HG03342 (cell line): ENCODE results near the gene TMEM236.
"Not testable (repeated sequence)": the region's sequence is repeated elsewhere in the genome, so short reads cannot be mapped to it uniquely, and the experiment has no call there.

Source experiments
- ATAC-seq: cut with Tn5 transposase; IDR thresholded peaks from one replicate; pipeline ENCODE4 v1.9.1; 2021; ENCODE audit warnings: mild to moderate bottlenecking, moderate library complexity; ENCODE audit not compliant: unreplicated experiment

TMEM236 gene, protein sequence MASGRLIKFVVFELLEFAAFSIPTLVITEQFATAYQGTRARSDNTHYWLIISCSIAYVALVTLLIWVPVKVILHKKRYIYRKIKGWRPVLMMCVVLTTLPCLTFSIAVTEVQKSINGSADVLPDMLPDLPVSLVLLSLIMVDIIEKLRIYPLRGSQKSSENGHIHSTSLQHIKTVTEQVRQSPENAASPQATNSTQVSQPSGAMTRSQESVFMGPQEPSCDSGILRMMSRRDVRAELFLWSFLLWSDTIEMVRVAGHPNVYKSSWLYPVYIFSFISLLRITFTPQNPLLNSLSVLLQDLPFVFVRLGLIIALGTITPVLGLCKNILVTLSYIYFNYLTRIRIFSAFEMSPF

DNA sequence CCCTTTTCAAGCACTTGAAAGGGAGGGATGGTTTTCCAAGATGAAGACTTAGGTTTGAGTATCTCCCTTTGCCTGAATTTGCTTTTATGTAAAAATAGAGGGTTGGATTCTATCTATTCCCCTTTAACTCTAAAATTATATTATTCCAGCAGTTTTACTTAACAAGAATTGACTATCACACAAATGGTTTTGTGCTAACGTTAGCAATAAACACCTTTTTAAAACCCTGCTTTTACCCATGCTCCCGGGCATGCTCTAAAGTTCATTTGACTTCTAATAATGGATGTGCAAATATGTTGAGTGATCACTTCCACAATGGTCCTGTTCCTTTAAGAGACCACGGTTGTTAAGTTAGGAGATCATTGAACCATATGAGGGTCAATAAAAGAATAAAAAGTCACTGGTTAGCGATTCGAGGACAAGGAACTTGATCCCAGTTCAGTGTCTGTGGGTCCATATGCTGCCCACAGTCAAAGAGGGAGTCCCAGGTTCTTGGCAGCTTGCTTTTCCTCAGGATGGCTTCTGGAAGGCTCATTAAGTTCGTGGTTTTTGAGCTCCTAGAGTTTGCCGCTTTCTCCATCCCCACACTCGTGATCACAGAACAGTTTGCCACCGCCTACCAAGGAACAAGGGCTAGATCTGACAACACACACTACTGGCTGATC lies at the start of gene TMEM236:
TMEM236 (plus strand) TSS at position 421 of the 665 bp plus-strand sequence; CDS start at position 516, 95 bp downstream.
- no peak for ATAC-seq

DNA sequence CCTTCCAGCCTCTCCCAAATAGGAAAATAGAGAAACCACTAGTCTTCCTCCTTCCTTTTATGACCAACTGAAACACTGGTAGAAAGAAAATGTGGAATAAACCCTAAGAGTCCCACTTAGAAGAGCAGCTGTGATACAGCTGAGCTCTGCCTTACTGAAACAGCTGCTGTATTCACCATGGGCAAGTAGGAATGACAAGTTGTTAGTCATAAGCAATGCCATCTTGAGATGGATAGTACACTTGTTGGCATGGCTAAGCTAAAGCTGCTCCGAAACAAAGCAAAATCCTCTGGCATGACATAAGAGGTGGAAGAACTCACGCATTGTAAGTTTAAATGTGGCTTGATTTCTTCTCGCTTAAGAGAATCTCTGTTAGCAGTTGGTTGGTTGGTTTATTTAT lies 48.3 kb upstream of the TMEM236 start:
- no peak for ATAC-seq

DNA sequence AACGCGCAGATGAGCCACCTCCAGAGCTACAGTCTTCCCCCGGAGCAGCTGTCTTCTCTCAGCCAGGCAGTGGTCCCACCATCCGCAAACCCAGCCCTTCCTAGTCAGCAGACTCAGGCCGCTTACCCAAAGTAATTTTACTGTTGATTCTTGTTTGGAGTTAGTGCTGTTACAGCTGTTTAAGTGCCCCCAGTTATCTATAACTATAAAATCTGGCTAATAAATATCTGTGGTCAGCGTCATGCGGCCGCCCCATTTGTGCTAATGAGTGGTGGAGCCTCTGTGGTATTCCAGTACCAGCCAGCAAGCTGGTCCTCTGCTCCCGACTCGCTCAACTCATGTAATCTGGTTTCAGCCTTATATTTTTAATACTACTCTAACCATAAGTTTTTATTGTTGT lies 43.2 kb upstream of the TMEM236 start:
- no peak for ATAC-seq

DNA sequence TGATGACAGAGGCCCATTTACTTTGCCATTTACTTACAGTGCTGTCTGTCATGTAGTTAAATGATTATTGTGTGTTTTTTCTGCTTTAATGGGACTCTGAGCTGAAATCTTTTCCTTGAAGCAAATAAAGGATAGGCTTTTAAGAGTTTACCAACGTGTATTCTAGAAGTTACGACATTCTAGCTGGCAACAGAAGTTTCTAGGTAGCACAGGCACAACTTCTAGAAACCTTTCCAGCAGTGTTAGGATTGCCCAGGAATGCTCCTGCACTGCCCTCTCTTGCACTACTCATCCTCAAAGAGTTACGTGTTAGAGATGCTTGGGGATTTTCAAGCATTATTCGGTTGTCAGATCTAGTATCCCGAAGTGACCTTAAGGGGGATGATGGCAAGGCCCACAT lies 42.5 kb upstream of the TMEM236 start:
- no peak for ATAC-seq

DNA sequence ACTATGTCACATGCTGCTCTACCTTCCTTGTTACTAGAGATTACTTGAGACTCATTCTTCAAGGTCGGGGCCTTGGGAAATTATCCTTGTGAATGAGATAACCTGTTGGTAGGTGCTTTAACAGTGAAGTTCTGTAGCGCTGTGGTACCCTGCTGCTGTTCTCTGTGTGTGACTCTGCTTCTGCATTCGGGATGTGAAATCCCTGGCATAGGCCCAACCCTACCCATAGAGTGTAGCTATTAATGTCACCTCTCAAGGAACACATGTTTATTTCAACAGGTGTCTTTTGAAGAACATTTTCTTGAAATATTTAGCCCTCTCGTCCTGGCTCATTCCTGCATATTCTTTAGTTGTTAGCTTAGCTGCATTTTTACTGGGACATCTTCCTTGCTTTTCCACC lies 41.8 kb upstream of the TMEM236 start:
- no peak for ATAC-seq

DNA sequence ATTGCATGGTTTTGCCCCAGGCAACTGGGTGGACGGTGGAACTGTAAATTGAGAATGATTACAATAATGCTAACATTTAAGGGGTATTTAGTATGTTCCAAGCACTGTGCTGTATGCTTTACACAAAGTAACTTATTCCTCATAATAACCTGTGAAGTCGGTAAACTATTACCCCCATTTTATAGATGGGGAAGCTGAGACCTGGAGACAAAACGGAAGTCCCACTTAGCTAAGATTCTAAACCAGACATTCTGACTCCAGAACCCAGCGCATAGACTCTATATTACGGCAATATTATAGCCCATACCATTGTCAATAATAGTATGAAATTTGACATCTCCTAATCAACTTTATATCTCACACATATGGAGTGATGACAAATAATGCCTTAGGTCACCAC lies 39.9 kb upstream of the TMEM236 start:
- no peak for ATAC-seq

DNA sequence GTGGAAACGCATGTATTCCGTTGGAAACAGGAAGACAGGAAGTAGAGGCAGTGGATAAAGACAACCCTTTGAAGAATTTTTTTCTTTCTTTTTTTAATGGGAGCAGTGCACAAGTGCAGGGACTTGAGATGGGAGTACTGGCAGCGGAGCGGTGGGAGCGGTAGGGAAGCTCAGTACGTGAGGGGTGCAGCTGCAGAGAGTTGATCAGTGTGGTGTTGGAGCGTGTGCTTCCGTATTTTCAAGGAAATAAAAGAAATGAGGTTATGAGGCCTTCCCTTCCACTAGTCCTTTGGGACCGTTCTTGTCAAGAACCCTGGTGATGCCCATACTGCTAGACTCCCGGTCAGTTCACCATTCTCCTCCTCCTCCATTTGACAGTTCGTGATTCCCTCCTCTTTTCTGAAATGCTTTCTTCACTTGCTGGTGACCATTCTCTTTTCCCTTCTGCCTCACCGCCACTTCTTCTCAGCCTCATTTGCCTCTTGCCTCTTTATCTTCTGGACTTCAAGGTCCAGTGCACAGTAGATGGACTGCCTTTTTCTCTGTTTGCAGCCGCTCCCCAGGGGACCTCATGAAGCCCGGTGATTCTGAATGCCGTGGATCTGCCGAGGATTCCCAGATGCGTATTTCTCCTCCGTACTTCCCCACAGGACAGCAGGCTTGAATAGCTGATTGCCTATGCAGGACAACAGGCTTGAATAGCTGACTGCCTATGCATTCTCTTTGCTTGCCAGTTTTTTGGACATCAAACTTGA lies 39.1 kb upstream of the TMEM236 start:
- ATAC-seq: no peak

DNA sequence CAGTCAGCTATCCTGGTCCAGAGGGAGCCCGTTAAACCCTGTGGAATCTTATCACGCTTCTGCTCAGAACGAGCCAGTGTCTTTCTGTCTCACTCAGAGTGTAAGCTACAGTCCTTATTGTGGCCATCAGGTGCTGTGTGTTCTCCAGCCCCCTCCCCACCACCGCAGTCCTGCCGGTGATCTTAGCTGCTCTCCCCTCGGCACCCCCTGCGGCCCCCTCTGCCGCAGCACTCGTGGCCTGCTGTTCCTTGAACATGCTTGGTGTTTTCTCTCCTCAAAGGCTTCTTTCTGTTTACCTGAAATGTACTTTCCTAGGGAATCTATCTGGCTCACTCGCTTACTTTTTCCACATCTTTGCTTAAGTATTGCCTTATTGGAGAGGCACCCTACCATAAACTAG lies 38.2 kb upstream of the TMEM236 start:
- ATAC-seq: no peak

DNA sequence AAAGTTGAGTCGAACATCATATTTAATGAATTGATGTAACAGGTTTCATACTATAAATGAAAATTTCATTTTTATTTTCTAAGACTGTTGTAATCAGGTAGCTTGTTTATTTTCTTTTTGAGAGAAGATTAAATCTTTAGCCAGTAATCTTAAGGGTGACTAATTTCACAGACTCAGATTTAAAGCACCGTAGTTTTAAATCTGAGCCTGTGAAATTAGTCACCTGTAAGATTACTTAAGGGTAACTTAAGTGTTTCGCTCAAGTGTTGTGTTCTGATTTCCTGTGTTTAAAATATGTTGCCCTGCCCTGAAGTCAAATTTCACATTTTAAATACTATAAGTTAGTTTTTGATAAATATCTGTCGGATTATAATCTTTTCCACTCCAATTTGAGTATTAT lies 35.8 kb upstream of the TMEM236 start:
- no peak for ATAC-seq

DNA sequence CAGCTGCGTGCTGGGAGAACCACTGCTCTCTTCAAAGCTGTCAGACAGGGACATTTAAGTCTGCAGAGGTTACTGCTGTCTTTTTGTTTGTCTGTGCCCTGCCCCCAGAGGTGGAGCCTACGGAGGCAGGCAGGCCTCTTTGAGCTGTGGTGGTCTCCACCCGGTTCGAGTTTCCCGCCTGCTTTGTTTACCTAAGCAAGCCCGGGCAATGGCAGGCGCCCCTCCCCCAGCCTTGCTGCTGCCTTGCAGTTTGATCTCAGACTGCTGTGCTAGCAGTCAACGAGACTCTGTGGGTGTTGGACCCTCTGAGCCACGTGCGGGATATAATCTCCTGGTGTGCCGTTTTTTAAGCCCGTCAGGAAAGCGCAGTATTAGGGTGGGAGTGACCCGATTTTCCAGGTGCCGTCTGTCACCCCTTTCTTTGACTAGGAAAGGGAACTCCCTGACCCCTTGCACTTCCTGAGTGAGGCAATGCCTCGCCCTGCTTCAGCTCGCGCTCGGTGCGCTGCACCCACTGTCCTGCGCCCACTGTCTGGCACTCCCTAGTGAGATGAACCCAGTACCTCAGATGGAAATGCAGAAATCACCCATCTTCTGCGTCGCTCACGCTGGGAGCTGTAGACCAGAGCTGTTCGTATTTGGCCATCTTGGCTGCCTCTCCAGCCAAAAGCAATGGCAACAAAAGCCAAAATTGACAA lies 29.5 kb upstream of the TMEM236 start:
- not testable (repeated sequence) for ATAC-seq

DNA sequence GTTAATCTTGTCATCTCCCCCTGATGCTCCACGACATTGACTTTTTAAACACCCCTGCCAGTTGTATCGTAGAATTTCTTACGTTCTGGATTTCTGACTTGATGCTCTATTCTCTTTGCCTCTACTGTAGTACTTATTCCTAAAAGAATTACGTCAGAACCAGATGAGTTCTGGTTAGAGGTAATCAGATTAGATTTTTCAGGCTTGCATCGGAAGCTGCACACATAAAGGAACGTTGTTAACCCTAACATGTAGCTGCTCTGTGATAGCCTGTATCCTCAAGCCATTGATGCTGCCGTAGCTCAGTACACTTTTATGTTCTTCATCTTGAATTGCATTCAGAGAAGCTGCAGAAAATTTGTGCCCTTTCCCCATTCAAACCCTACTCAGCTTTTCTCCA lies 26.3 kb upstream of the TMEM236 start:
- ATAC-seq: no peak

DNA sequence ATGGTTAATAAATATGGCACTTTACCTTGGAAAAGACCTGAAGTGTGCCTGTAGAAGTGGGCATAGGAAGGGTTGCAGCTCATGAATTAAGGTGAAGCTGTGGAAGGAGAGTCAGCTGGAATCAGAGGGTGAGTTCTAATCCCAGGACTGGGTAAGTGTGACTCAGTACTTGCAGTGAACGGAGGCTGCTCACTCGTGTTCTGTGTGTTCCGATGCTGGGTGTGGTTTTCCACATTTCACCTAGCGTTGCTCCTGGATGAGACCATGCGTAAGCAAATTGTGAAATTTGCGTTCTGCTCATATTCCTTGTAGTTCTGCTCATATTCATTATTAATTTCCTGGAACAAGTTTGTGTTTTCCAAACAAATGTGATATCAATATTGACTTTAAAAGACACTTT lies 22.4 kb upstream of the TMEM236 start:
- no peak for ATAC-seq

DNA sequence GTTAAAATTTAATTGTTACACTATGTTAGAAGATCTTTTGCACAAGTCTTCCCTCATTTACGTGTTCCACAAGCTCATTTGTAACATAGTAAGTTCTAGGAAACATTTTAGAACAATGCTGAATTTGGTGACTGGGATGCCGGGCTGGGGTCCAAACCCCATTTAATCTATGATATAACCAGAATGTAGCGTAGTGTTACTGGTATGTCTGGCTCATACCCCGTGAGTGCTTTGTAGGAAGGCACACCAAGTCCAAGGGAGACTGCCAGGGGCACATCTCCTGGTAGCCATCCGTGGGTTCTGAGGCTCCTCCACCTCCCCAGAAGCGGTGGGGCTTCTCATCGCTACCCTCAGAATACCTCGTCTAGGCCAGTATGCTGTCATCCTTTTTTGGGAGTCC lies 21.3 kb upstream of the TMEM236 start:
- no peak for ATAC-seq

DNA sequence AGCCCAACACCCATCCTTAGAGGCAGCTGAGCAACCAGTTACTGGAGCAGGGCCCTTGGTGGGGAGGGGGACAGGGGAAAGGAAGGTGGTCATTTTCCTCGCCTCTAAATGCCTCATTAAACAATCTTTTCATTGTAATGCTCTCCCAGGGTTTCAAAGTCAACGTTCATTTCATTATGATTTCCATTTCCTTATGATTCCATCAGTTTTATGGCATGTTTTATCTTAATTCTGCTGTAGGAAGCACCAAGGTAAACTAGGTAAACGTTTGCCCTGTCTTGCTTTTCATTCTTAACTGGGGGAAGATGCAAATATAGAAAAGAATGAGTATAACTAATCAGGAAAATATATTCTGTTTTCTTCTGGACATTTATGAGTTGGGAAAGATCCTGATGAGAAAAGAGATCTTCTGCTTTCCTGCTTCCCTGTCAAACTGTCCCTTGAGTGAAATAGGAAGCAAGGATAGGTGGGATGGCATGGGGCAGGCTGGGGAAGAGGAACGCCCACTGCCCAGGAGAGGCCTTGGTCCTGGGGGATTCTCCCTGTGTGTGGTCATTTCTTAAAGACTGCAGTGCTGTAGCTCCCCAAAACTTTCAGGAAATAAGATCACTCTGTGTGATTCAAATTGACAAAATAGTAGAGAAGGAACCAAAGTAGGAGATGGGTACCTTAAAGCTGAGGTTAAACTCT lies 20.5 kb upstream of the TMEM236 start:
- no peak for ATAC-seq

DNA sequence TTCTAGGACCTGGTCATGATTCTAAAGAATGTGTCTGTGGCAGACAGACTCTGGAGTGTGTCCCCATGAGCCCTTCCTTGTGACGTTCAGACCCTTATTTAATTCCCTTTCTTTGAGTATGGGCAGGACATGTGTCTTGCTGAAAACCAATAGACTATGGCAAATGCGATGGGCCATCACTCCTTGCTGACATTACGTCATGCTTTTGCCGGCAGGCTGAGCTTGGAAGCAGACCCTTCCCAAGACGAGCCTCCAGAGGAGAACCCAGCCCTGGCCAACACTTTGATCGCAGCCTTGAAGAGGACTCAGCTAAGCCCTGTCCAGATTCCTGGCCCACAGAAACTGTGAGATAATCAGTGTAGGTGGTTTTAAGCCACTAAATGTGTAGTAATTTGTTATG lies 18.4 kb upstream of the TMEM236 start:
- no peak for ATAC-seq

DNA sequence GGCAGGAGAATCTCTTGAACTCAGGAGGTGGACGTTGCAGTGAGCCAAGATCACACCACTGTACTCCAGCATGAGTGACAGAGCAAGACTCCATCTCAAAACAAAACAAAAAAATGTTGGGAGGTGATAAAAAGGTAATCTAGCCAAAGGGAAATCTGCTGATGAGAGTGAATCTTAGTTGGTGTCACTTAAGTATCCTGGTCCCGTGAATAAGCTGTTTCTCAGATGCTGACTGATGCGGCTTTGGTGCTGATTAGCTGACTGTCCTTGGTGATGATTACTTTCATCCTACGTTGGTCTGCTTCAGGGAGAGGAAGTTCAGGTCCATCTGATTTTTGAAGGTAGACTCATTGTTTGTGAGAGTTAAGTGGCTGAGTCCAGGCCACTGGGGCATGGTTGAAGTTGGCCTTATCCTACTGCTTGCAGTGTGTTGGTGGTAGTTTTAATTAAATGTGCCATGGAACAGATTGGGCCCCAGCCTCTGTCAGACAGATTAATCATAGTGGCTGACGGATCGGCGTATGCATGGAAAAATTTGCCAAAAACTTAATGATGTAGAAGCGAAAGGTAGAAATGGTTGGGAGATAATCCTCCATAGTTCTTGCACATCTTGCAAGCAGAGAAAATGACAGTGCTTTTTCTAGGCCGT lies 17.4 kb upstream of the TMEM236 start:
- no peak for ATAC-seq

DNA sequence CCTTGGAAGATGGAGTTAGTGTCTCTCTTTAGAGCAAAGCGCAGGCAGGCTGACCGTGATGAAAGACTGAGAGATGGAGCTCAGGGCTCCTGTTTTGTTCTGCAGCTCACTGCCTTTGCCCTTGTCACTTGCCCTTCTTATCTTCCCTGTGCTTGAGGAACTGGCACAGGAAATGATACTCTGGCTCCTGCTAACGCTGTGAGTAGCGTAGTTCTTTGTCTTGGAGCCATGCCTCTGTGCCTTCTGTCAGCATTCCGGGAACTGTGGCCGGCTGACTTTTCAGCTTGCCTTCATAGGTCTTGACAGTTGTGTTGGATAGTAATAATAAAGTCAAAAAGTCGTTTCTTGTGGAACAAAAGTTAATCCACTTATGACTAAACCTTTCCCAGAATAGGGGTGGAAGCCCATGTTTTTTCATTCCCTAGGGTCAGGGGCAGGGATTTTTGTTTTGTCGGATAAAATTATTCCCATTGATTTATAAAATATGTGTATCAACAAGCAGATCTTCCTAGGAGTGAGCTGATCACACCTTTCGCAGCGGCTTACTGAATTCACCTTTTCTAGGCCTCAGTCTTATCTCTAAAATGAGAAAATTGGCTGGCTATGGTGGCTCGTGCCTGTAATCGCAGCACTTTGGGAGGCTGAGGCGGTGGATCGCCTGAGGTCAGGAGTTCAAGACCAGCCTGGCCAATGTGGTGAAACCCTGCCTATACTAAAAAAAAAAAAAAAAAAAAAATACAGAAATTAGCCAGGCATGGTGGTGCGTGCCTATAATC lies 16.6 kb upstream of the TMEM236 start:
- ATAC-seq: no peak

DNA sequence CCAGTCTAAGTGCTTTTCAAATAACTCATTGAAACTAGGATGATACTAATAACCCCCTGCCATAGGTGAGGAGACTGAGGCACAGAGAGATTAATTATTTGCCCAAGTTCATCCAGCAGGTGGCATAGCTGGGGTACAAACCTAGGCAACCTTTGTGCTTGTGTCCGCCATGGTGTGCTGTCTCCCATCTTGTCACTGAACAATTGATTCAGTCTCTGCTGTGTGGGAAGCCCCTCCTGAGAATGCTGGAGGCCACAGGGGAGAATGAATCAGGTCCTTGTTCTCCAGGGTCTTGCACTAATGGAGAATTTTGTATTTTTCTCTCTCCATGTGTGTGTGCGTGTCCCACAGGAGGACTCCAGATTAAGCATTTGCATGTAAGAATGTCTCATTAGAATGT lies 15.8 kb upstream of the TMEM236 start:
- no peak for ATAC-seq
